ENCODE data around the gene IFNLR1. TPM values are rescaled to one million over a fixed set of nuclear protein-coding genes. Genes with fewer than 3 reads are reported as not detected.
"Not testable (repeated sequence)": the region's sequence is repeated elsewhere in the genome, so short reads cannot be mapped to it uniquely, and the experiment has no call there.

The IFNLR1 gene
- total RNA-seq, 4 donors from 2014 or later: 10.4 to 16.4 (median 14.4) TPM

DNA sequence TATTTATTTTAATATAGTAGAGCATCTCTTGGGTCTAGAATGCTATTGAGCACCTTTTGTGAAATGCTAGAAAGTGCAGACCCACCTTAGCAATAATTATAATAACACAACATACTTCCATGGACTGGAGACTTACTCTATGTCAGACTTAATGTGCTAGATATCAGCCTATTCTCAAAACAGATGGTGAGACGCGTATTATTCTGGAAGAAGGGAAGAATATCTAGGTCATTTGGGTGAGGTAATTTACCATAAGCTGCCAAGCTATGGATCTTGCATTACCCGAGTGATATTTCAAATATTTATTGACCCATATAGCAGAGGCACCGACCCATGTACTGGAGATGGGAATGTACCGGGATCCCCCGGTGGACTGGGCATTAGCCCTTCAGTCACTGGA, 20.6 kb upstream of the IFNLR1 start:
- WGBS, 2 donors: 67 to 71% methylated on average over 6 of the region's 6 CpGs
- no peak for DNase-seq (ENCODE audit: low spot score in 2 of 2)
- no peak overlapping the region for H3K4me3 ChIP-seq (ENCODE audit: low read depth, poor library complexity, severe bottlenecking)
- intact Hi-C loops (cut with DNase I; ENCODE audit: low total_unique reads): loop anchor here (10.0 kb wide), 1 partner anchor 117 kb away; no protein-coding TSS in a partner anchor
- TF ChIP-seq POLR2A (IDR thresholded peaks at IDR 0.05): no peak
- TF ChIP-seq, protein P1, sequence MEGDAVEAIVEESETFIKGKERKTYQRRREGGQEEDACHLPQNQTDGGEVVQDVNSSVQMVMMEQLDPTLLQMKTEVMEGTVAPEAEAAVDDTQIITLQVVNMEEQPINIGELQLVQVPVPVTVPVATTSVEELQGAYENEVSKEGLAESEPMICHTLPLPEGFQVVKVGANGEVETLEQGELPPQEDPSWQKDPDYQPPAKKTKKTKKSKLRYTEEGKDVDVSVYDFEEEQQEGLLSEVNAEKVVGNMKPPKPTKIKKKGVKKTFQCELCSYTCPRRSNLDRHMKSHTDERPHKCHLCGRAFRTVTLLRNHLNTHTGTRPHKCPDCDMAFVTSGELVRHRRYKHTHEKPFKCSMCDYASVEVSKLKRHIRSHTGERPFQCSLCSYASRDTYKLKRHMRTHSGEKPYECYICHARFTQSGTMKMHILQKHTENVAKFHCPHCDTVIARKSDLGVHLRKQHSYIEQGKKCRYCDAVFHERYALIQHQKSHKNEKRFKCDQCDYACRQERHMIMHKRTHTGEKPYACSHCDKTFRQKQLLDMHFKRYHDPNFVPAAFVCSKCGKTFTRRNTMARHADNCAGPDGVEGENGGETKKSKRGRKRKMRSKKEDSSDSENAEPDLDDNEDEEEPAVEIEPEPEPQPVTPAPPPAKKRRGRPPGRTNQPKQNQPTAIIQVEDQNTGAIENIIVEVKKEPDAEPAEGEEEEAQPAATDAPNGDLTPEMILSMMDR (IDR thresholded peaks at IDR 0.05): no peak

DNA sequence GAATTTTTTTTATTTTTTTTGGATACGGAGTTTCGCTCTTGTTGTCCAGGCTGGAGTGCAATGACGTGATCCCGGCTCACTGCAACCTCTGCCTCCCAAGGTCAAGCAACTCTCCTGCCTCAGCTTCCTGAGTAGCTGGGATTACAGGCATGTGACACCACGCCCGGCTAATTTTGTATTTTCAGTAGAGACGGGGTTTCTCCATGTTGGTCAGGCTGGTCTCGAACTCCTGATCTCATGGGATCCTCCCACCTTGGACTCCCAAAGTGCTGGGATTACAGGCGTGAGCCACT, 20.3 kb upstream of the IFNLR1 start:
- H3K4me3 ChIP-seq (ENCODE audit: low read depth, poor library complexity, severe bottlenecking); DNase-seq (ENCODE audit: low spot score in 2 of 2): not testable (repeated sequence)
- intact Hi-C loops (cut with DNase I; ENCODE audit: low total_unique reads): loop anchor here (10.0 kb wide), 1 partner anchor 117 kb away; no protein-coding TSS in a partner anchor
- 78 to 80% methylated on average over 9 of the region's 9 CpGs for WGBS, 2 donors

DNA sequence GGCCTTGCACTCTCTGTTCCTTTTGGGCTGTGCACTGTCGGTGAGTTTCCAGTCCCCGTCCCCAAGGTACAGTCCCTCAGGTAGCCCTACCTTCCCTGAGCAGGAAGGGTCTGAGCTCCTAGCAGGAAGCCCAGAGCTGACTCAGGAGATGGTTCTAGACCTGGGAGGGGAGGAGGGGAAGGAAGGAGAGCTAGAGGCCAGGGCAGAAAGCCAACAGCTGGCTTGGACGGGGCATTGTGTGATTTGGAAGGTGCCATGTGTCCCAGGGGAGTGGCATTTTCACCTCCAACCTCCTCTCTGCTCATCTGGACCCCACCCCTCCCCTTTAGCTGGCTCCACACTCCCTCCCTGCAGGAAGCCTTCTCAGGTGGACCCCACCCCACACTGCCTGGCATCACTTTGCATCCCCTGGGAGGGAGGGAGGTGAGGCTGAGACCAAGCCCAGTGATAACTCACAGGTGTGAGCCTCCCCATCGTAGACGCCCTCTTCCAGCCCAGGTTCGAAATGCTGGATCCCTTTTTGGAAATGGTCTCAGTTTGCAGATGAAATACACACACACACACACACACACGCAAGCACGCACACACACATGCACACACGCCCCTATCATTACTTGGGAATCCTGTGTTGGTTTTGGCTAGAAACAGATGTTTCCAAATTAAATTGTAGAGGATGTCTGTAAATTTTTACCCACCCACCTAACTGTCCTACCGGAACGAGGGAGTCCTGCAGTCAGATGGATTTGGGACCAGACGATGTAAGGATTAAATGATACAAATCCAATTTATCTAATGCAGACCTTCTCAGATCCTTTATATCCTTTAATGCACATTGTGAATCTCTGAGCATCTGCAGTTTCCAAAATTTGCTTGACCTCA, 19.7 kb upstream of the IFNLR1 start:
- DNase-seq (ENCODE audit: low spot score in 2 of 2): no peak
- intact Hi-C loops (cut with DNase I; ENCODE audit: low total_unique reads): loop anchor here (10.0 kb wide), 1 partner anchor 118 kb away; no protein-coding TSS in a partner anchor
- H3K4me3 ChIP-seq (ENCODE audit: low read depth, poor library complexity, severe bottlenecking): no peak overlapping the region
- 42 to 47% methylated on average over 12 of the region's 12 CpGs for WGBS, 2 donors
- TF ChIP-seq, protein P1 (IDR thresholded peaks at IDR 0.05): no peak
- no peak for TF ChIP-seq POLR2A (IDR thresholded peaks at IDR 0.05)

DNA sequence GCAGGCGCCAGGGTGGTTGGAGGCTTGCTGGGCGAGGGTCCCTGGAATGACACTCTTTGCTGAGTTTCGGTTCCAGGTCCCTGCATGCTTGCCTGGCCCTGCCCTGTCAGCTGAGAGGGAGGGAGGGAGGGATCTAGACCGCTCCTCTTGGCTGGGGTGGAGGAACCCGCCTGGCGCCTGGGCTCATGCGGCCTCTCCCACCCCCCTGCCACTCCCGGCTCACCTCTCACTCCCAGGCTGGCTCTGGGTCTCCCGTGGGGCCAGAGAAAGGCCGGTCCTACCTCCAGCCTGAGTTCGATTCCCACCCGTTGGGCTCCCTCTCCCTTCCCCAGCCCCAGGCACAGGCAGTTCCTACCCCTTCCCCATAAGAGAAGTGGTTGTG, 19.0 kb upstream of the IFNLR1 start:
- TF ChIP-seq, protein P1 (IDR thresholded peaks at IDR 0.05): no peak
- TF ChIP-seq POLR2A (IDR thresholded peaks at IDR 0.05): no peak
- H3K4me3 ChIP-seq (ENCODE audit: low read depth, poor library complexity, severe bottlenecking): no peak overlapping the region
- DNase-seq (ENCODE audit: low spot score in 2 of 2): no peak
- 48 to 68% methylated on average over 8 to 12 of the region's 12 CpGs for WGBS, 2 donors
- intact Hi-C loops (cut with DNase I; ENCODE audit: low total_unique reads): loop anchor here (10.0 kb wide), 1 partner anchor 119 kb away; no protein-coding TSS in a partner anchor

DNA sequence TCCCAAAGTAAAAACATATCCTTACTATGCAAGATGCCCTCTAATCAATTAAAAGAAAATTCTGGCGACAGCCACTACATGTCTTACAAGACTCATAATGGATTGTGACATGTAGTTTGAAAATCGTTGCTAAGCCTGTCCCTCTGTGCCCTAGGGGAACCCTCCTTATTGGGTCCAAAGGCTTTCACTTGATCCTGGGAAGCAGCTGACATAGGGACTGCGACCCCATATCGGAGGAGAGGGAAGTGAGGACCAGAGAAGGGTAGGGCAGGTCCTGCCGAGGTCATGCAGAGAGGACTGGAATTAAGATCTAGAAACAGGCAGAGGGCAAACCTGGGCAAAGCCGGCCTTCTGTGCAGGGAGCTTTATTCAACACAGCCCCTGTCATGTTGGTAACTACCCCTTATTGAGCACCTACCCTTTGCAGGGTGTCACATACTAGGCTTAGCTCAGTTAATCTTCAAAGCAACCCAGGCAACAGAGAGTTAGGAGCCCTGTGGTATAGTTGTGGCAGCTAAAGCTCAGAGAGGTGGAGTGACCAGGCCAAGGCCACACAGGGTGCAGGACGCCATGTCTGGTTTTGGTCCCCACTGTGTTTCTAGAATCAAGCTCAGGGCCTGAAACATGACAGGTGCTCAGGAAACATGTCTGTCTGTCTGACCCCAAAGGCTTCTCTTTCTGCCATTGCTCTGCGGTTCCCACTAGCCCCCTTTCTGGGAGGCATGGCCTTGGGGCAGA, 18.4 kb upstream of the IFNLR1 start:
- 64 to 71% methylated on average over 8 of the region's 8 CpGs for WGBS, 2 donors
- no peak for TF ChIP-seq POLR2A (IDR thresholded peaks at IDR 0.05)

DNA sequence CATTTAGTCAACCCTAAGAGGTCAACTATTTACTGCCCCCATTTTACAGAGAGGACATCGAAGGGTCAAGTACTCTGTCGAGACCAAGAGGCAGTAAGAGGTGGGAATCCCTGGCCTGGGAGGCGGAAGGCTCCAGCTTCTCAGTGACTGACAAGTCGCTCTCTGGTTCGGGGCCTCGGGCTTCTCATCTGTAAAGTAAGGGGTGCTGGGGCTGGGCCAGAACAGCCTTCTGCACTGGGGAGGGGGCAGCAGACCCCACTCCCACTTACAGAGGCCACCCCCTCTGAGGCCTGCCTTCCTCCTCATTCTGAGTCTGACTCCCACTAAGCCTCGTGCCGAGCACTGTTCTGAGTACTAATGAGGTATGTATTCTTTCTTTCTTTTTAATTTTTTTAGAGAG, 17.0 kb upstream of the IFNLR1 start:
- intact Hi-C loops (cut with DNase I; ENCODE audit: low total_unique reads): loop anchor here (5.0 to 10.0 kb wide), 2 partner anchors 121 to 433 kb away; no protein-coding TSS in a partner anchor
- 83 to 84% methylated on average over 8 of the region's 8 CpGs for WGBS, 2 donors
- no peak overlapping the region for H3K4me3 ChIP-seq (ENCODE audit: low read depth, poor library complexity, severe bottlenecking)
- DNase-seq (ENCODE audit: low spot score in 2 of 2): no peak
- TF ChIP-seq, protein P1 (IDR thresholded peaks at IDR 0.05): no peak
- TF ChIP-seq POLR2A (IDR thresholded peaks at IDR 0.05): no peak

More for the DNA sequence above, 18.4 kb upstream of the IFNLR1 start:
- intact Hi-C loops (cut with DNase I; ENCODE audit: low total_unique reads): loop anchor here (10.0 kb wide), 1 partner anchor 119 kb away; no protein-coding TSS in a partner anchor
- DNase-seq (ENCODE audit: low spot score in 2 of 2): no peak
- no peak overlapping the region for H3K4me3 ChIP-seq (ENCODE audit: low read depth, poor library complexity, severe bottlenecking)
